GM12878 (cell line): ENCODE data around the gene GLRA1.

ENCODE experiments used
- CEBPB ChIP-seq, 2 experiments: fragments of 150-350 bp in 1 of 2; IDR thresholded peaks; 2 replicates each; pipeline ENCODE4 v1.6.1; 2012 to 2014; ENCODE audit warnings: low read depth in 2 of 2, low read length in 2 of 2, borderline replicate concordance in 1 of 2, inconsistent platforms in 1 of 2
- CTCF ChIP-seq, 3 experiments: IDR thresholded peaks in 2 of 3; conservative IDR thresholded peaks in 1 of 3; 2 replicates each; pipeline ENCODE4 v1.5.1; 2011; ENCODE audit warnings: low read depth in 3 of 3, low read length in 3 of 3, mild to moderate bottlenecking in 3 of 3, control low read depth in 2 of 3, moderate library complexity in 2 of 3, inconsistent platforms in 1 of 3, mixed read lengths in 1 of 3; ENCODE audit not compliant: control insufficient read depth in 2 of 3, insufficient read depth in 1 of 3; ENCODE audit errors: extremely low read depth in 1 of 3
- ZBTB11 ChIP-seq: fragments of 450-650 bp; formaldehyde crosslinking; IDR thresholded peaks from 2 replicates; pipeline ENCODE4 v1.5.0; 2022; ENCODE audit warnings: mild to moderate bottlenecking, missing genetic modification characterization

- TF ChIP-seq CTCF (IDR thresholded peaks at IDR 0.05 in 2 of 3, conservative IDR thresholded peaks at IDR 0.05 in 1 of 3; ENCODE audit: control insufficient read depth in 2 of 3, extremely low read depth in 1 of 3, insufficient read depth in 1 of 3, low read depth in 3 of 3, low read length in 3 of 3) (no peak), CEBPB (IDR thresholded peaks at IDR 0.05; ENCODE audit: borderline replicate concordance in 1 of 2, low read depth in 2 of 2, low read length in 2 of 2) (no peak), ZBTB11 (CRISPR knock-in tag) (no peak)
Measured at GRCh38 chr5:151890299-151890698, 34.4 kb downstream of the GLRA1 start.
